HEK293 (cell line): ENCODE results near the gene RANBP10.

Source experiments
- CTCF ChIA-PET: fragments of 350-600 bp; formaldehyde crosslinking; extraction: SDS; loops from one replicate; lab custom pipeline; 2021; ENCODE audit warnings: antibody characterized with exemption; lab: Yijun Ruan, JAX
- POLR2A ChIA-PET: fragments of 300-600 bp; formaldehyde crosslinking; extraction: SDS; loops from one replicate; lab custom pipeline; 2020; ENCODE audit warnings: antibody characterized with exemption, inconsistent platforms; lab: Yijun Ruan, JAX
- H3K27ac ChIP-seq: fragments of 200-500 bp; sonication (Bioruptor generic); 2 replicates; pipeline ENCODE4 v1.5.1; 2014; ENCODE audit warnings: low read depth, low read length, control low read depth, inconsistent platforms; ENCODE audit errors: extremely low read depth
- H3K36me3 ChIP-seq, 2 experiments: fragments of 200-500 bp in 1 of 2; sonication (Bioruptor generic) in 1 of 2; 1 replicate in 1 of 2; 2 replicates in 1 of 2; pipeline ENCODE4 v1.5.1; 2014 to 2017; ENCODE audit warnings: inconsistent platforms in 2 of 2, low read length in 2 of 2; ENCODE audit not compliant: control insufficient read depth in 2 of 2, insufficient read depth in 1 of 2
- H3K4me1 ChIP-seq: fragments of 200-500 bp; sonication (Bioruptor generic); 2 replicates; pipeline ENCODE4 v1.5.1; 2014; ENCODE audit warnings: mild to moderate bottlenecking, low read length, inconsistent platforms; ENCODE audit not compliant: control insufficient read depth, insufficient read depth
- H3K4me3 ChIP-seq: 2 replicates; pipeline ENCODE4 v1.5.1; 2011; ENCODE audit warnings: low read depth, mild to moderate bottlenecking, control low read depth, low read length, moderate library complexity
- H3K9me3 ChIP-seq: fragments of 200-500 bp; sonication (Bioruptor generic); 2 replicates; pipeline ENCODE4 v1.5.1; 2014; ENCODE audit warnings: low read depth, low read length, inconsistent platforms; ENCODE audit not compliant: control insufficient read depth, insufficient read depth
- ATF2 ChIP-seq: fragments of 450-650 bp; formaldehyde crosslinking; IDR thresholded peaks from 2 replicates; pipeline ENCODE4 v1.5.1; 2016; ENCODE audit warnings: missing biosample characterization, missing genetic modification characterization, low read depth
- GLI2 ChIP-seq: fragments of 450-650 bp; formaldehyde crosslinking; IDR thresholded peaks from 2 replicates; pipeline ENCODE4; 2017; ENCODE audit warnings: missing biosample characterization, missing genetic modification characterization, low read depth, borderline replicate concordance
- MZF1 ChIP-seq: fragments of 450-650 bp; formaldehyde crosslinking; IDR thresholded peaks from 2 replicates; pipeline ENCODE4 v1.5.1; 2017; ENCODE audit warnings: missing biosample characterization, missing genetic modification characterization, borderline replicate concordance
- REPIN1 ChIP-seq: fragments of 450-650 bp; formaldehyde crosslinking; IDR thresholded peaks from 2 replicates; pipeline ENCODE4 v1.5.1; 2017; ENCODE audit warnings: missing biosample characterization, missing genetic modification characterization, low read depth
- YY1 ChIP-seq: fragments of 450-650 bp; formaldehyde crosslinking; IDR thresholded peaks from 2 replicates; pipeline ENCODE4 v1.5.1; 2018; ENCODE audit warnings: missing biosample characterization, missing genetic modification characterization
- YY2 ChIP-seq: fragments of 450-650 bp; formaldehyde crosslinking; IDR thresholded peaks from 2 replicates; pipeline ENCODE4 v1.5.1; 2016; ENCODE audit warnings: missing biosample characterization, missing genetic modification characterization
- ZFHX2 ChIP-seq: fragments of 450-650 bp; formaldehyde crosslinking; conservative IDR thresholded peaks from 2 replicates; pipeline ENCODE4 v1.5.1; 2016; ENCODE audit warnings: missing biosample characterization, missing genetic modification characterization
- ZIC2 ChIP-seq: fragments of 450-650 bp; formaldehyde crosslinking; IDR thresholded peaks from 2 replicates; pipeline ENCODE4 v1.5.1; 2016; ENCODE audit warnings: missing biosample characterization, missing genetic modification characterization
- ZNF10 ChIP-seq: fragments of 450-650 bp; formaldehyde crosslinking; IDR thresholded peaks from 2 replicates; pipeline ENCODE4 v1.5.1; 2017; ENCODE audit warnings: missing biosample characterization, missing genetic modification characterization
- ZNF121 ChIP-seq: fragments of 450-650 bp; formaldehyde crosslinking; IDR thresholded peaks from 2 replicates; pipeline ENCODE4 v1.5.1; 2016; ENCODE audit warnings: missing biosample characterization, missing genetic modification characterization
- ZNF140 ChIP-seq: fragments of 450-650 bp; formaldehyde crosslinking; IDR thresholded peaks from 2 replicates; pipeline ENCODE4 v1.5.1; 2016; ENCODE audit warnings: missing biosample characterization, missing genetic modification characterization
- ZNF2 ChIP-seq: fragments of 450-650 bp; formaldehyde crosslinking; IDR thresholded peaks from 2 replicates; pipeline ENCODE4 v1.5.1; 2016; ENCODE audit warnings: missing biosample characterization, missing genetic modification characterization
- ZNF24 ChIP-seq: fragments of 450-650 bp; formaldehyde crosslinking; IDR thresholded peaks from 2 replicates; pipeline ENCODE4 v1.5.1; 2016; ENCODE audit warnings: missing biosample characterization, missing genetic modification characterization
- ZNF311 ChIP-seq: fragments of 450-650 bp; formaldehyde crosslinking; IDR thresholded peaks from 2 replicates; pipeline ENCODE4 v1.5.1; 2017; ENCODE audit warnings: missing biosample characterization, missing genetic modification characterization, borderline replicate concordance
- ZNF350 ChIP-seq: fragments of 450-650 bp; formaldehyde crosslinking; IDR thresholded peaks from 2 replicates; pipeline ENCODE4 v1.5.0; 2017; ENCODE audit warnings: missing biosample characterization, mild to moderate bottlenecking, missing genetic modification characterization
- ZNF416 ChIP-seq: fragments of 450-650 bp; formaldehyde crosslinking; IDR thresholded peaks from 2 replicates; pipeline ENCODE4 v1.5.1; 2016; ENCODE audit warnings: missing biosample characterization, missing genetic modification characterization
- ZNF473 ChIP-seq: fragments of 450-650 bp; formaldehyde crosslinking; IDR thresholded peaks from 2 replicates; pipeline ENCODE4 v1.5.1; 2017; ENCODE audit warnings: missing biosample characterization, missing genetic modification characterization
- ZNF544 ChIP-seq: fragments of 450-650 bp; formaldehyde crosslinking; IDR thresholded peaks from 2 replicates; pipeline ENCODE4 v1.5.0; 2017; ENCODE audit warnings: missing biosample characterization, missing genetic modification characterization
- ZNF629 ChIP-seq: fragments of 450-650 bp; formaldehyde crosslinking; IDR thresholded peaks from 2 replicates; pipeline ENCODE4 v1.5.1; 2017; ENCODE audit warnings: missing biosample characterization, missing genetic modification characterization
- ZNF777 ChIP-seq: fragments of 450-650 bp; formaldehyde crosslinking; IDR thresholded peaks from 2 replicates; pipeline ENCODE4 v1.5.1; 2017; ENCODE audit warnings: missing biosample characterization, missing genetic modification characterization, borderline replicate concordance
- ZNF791 ChIP-seq: fragments of 450-650 bp; formaldehyde crosslinking; IDR thresholded peaks from 2 replicates; pipeline ENCODE4 v1.5.1; 2016; ENCODE audit warnings: missing biosample characterization, missing genetic modification characterization
- ZNF830 ChIP-seq: fragments of 450-650 bp; IDR thresholded peaks from 2 replicates; pipeline ENCODE4 v1.5.0; 2018; ENCODE audit warnings: missing biosample characterization, missing genetic modification characterization, low read depth, mild to moderate bottlenecking, moderate library complexity

The RANBP10 gene

DNA sequence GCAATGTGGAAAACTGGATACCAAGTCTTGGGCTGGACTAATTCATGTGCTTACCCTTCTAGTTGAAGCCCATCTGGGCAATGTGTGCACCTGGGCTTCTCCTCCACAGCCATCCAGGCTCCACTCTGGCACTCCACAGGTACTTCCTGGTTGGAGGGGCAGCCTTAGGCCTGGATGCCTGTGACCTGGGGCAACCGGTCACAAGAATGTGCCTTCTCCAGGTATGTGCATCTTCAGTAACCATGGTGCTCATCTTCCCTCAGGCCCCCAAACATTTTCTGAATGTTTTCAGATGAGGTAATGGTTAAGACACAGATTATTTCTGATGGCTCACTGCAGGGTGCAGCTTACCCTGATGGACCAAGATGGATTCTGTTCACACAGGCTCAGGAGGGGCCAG lies 128.6 kb downstream of the RANBP10 start:
- Histone ChIP-seq H3K4me3 (no peak overlapping the region), H3K9me3 (no peaks in the 10 kb centered on the region), H3K36me3 (peaks cover 0 to 29% of the 10 kb centered on the region in 2 experiments; a peak in 1 of 3 replicates), H3K27ac (no peak overlapping the region), H3K4me1 (0 out of 2 replicates have a peak, but pooled peaks cover 3% of the 10 kb centered on the region)
- POLR2A ChIA-PET, result no interaction called here
- TF ChIP-seq YY2 (tag by site-specific recombination), result no peak
- no peak for TF ChIP-seq ZNF830 (tag by site-specific recombination)
- TF ChIP-seq ATF2 (tag by site-specific recombination), result peak; percentile 48
- TF ChIP-seq ZNF473, result no peak
- no peak for TF ChIP-seq ZFHX2 (tag by site-specific recombination)
- TF ChIP-seq ZIC2, result no peak
- CTCF ChIA-PET, result interaction anchor here (0.6 to 1.5 kb wide), 3 partner anchors 41 to 206 kb away, joined by 3 read pairs; partner anchors contain the start of gene GFOD2

DNA sequence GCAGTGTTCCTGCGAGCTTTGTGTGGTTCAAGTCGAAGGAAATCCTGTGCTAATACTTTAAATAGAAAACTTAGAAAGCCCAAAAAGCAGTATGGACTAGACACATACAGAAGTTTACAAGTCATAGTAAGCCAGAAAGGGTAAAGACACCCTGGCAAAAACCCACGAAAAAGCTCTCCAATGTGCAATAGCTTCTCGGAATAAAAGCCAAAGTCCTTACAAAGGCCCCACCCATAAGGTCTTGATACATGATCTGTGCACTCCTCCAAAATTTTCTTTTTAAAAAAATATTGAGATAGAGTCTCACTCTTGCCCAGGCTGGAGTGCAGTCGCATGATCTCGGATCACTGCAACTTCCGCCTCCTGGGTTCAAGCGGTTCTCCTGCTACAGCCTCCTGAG lies 129.4 kb downstream of the RANBP10 start:
- ChIA-PET POLR2A (interaction anchor here (1.0 kb wide), 1 partner anchor 43 kb away, joined by 4 read pairs; the partner anchor contains the start of gene GFOD2), CTCF (interaction anchor here (0.7 to 1.5 kb wide), 3 partner anchors 123 to 584 kb away, joined by 3 to 4 read pairs (median 3); no protein-coding TSS in a partner anchor)
- Histone ChIP-seq H3K9me3 (no peaks in the 10 kb centered on the region), H3K36me3 (peaks cover 0 to 26% of the 10 kb centered on the region in 2 experiments; a peak in 1 of 3 replicates), H3K4me1 (0 out of 2 replicates have a peak, but pooled peaks cover 3% of the 10 kb centered on the region), H3K4me3 (no peak overlapping the region), H3K27ac (no peak overlapping the region)
- TF ChIP-seq ZNF2 (no peak), MZF1 (tag by site-specific recombination) (no peak), ZNF311 (tag by site-specific recombination) (no peak), REPIN1 (tag by site-specific recombination) (no peak)

GRCh38 chr16:67676516-67676915 lies 129.8 kb downstream of the RANBP10 start:
- Histone ChIP-seq H3K27ac (no peak overlapping the region), H3K4me1 (0 out of 2 replicates have a peak, but pooled peaks cover 3% of the 10 kb centered on the region), H3K36me3 (peaks cover 0 to 23% of the 10 kb centered on the region in 2 experiments; a peak in 1 of 3 replicates), H3K4me3 (no peak overlapping the region), H3K9me3 (no peaks in the 10 kb centered on the region)
- no peak for TF ChIP-seq ZNF777 (tag by site-specific recombination)
- no peak for TF ChIP-seq ZNF10 (tag by site-specific recombination)
- TF ChIP-seq ZNF629, result no peak
- no peak for TF ChIP-seq ZNF24 (tag by site-specific recombination)
- no peak for TF ChIP-seq ZNF544 (tag by site-specific recombination)
- no peak for TF ChIP-seq GLI2 (tag by site-specific recombination)
- ChIA-PET CTCF (interaction anchor here (0.7 to 1.5 kb wide), 3 partner anchors 124 to 585 kb away, joined by 3 to 4 read pairs (median 3); no protein-coding TSS in a partner anchor), POLR2A (interaction anchor here (1.0 kb wide), 1 partner anchor 43 kb away, joined by 4 read pairs; the partner anchor contains the start of gene GFOD2)

DNA sequence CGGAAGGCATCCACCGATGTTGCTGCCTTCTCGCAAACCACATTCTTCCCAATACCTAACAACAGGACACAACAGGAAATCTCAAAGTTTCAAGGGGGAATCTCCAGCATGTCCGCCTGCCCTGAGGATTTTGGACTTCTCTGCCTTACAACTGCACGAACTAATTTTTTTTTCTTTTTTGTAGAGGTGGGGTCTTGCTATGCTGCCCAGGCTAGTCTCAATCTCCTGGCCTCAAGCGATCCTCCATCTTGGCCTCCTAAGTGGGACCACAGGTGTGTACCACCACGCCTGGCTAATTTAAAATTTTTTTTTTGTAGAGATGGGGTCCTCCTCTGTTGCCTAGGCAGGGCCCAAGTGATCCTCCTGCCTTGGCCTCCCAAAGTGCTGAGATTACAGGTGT lies 130.4 kb downstream of the RANBP10 start:
- CTCF ChIA-PET, result no interaction called here
- H3K4me3 ChIP-seq, result no peak overlapping the region
- TF ChIP-seq ZNF350, result no peak
- TF ChIP-seq ZNF121 (tag by site-specific recombination), result peak; percentile 90
- TF ChIP-seq ZNF791 (tag by site-specific recombination), result no peak
- no peak for TF ChIP-seq YY1
- TF ChIP-seq REPIN1 (tag by site-specific recombination), result no peak
- no peak for TF ChIP-seq ZNF416 (tag by site-specific recombination)
- TF ChIP-seq ZNF473, result no peak
- TF ChIP-seq ZNF140 (tag by site-specific recombination), result no peak
- TF ChIP-seq, all 188 proteins: peak for 1
- peaks cover 0 to 20% of the 10 kb centered on the region in 2 experiments; a peak in 1 of 3 replicates for H3K36me3 ChIP-seq
- POLR2A ChIA-PET, result no interaction called here
- H3K4me1 ChIP-seq, result 0 out of 2 replicates have a peak, but pooled peaks cover 3% of the 10 kb centered on the region
- H3K9me3 ChIP-seq, result no peaks in the 10 kb centered on the region
- H3K27ac ChIP-seq, result no peak overlapping the region
